ENCODE measurements around the gene PPFIBP2.

PPFIBP2 gene

GRCh38 chr11:7604331-7604955 lies 90.6 kb downstream of the PPFIBP2 start:
- no peak for DNase-seq (ENCODE audit: low spot score)
- no peak overlapping the region for H2AK5ac ChIP-seq (ENCODE audit: low read depth, low read length)
- H3K4ac ChIP-seq (ENCODE audit: low read length): no peak overlapping the region
- no peak overlapping the region for H3K27ac ChIP-seq (replicated peaks; ENCODE audit: low read length)
- H3K36me3 ChIP-seq (replicated peaks in 1 of 2; ENCODE audit: control insufficient read depth in 2 of 2, insufficient read depth in 2 of 2, low read length in 2 of 2): no peaks in the 10 kb centered on the region
- no peak overlapping the region for H2BK5ac ChIP-seq (ENCODE audit: low read length)
- no peak overlapping the region for H2BK12ac ChIP-seq (ENCODE audit: low read length)
- no peak overlapping the region for H3K4me3 ChIP-seq (ENCODE audit: low read length in 2 of 2)
- no peak overlapping the region for H3K18ac ChIP-seq (ENCODE audit: low read length)
- no peak overlapping the region for H2BK120ac ChIP-seq (ENCODE audit: low read depth, low read length)
- no peaks in the 10 kb centered on the region for H3K9me3 ChIP-seq (replicated peaks in 1 of 2; ENCODE audit: control insufficient read depth in 2 of 2, insufficient read depth in 1 of 2, low read depth in 1 of 2, low read length in 2 of 2)
- H3K4me1 ChIP-seq (ENCODE audit: control insufficient read depth in 2 of 2, insufficient read depth in 1 of 2, low read depth in 1 of 2, low read length in 2 of 2): peaks cover 0 to 7% of the 10 kb centered on the region in 2 donors
- H3K14ac ChIP-seq (ENCODE audit: low read length): no peak overlapping the region
- no peak overlapping the region for H4K91ac ChIP-seq (ENCODE audit: low read depth, low read length, poor library complexity)
- WGBS, 2 donors (ENCODE audit: extremely low coverage in 2 of 2, insufficient read length in 2 of 2, insufficient replicate concordance in 1 of 2): 100% methylated on average over 1 of the region's 3 CpGs; no CpG with 5 or more reads in 1 of the 2 donors
- no peaks in the 10 kb centered on the region for H3K27me3 ChIP-seq (ENCODE audit: control insufficient read depth in 3 of 3, insufficient read depth in 3 of 3, low read depth in 1 of 3, low read length in 3 of 3)
- H3K23ac ChIP-seq (ENCODE audit: low read depth, low read length, poor library complexity): no peak overlapping the region
- no peaks in the 10 kb centered on the region for H3K79me1 ChIP-seq (ENCODE audit: low read depth, low read length)
- peak overlapping the region; percentile 45 for H4K8ac ChIP-seq (ENCODE audit: low read depth, low read length)
- no peak overlapping the region for H2BK15ac ChIP-seq (ENCODE audit: low read length)
- H3K4me2 ChIP-seq (ENCODE audit: insufficient read depth, low read length, poor library complexity, severe bottlenecking): no peak overlapping the region
- H2AFZ ChIP-seq (ENCODE audit: low read length): no peak overlapping the region
- H3K9ac ChIP-seq (ENCODE audit: low read depth, low read length, poor library complexity): no peak overlapping the region

DNA sequence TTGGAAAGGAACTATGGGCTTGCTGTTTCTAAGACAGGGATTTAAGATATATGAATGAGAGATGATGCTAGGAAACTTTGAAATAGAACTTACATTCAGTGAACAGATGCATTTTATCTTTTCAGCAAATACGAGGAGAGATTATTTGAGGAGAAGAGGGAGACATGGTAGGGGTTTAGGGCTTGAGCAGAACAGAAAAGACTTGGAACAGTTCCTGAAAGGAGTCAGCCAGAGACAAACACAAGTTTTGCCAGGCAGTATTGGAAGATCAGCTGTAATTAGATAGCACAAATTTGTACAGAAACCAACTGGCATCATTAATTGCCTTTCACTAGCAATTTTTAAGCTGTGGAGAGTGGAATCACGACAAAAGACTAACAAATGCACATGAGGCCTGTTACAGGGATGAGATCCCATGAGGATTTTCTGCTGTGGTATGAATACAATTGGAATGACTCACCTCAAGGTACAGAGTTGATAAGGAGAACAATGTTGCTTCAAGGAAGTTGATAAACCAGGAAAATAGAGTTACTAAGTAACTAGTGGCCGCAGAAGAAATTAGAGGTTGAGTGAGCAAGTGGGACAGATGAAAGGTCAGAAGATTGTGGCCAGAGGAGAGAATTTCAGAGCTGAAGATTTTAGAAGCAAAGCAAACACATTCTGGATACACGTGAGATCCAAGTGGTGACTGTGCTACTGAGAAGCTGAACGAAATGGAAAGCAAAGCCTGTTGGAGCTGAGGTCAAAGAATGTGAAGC lies 91.6 kb downstream of the PPFIBP2 start:
- Histone ChIP-seq H2AK5ac (ENCODE audit: low read depth, low read length) (no peak overlapping the region), H3K4me2 (ENCODE audit: insufficient read depth, low read length, poor library complexity, severe bottlenecking) (no peak overlapping the region), H3K9ac (ENCODE audit: low read depth, low read length, poor library complexity) (no peak overlapping the region), H2BK5ac (ENCODE audit: low read length) (no peak overlapping the region), H3K79me1 (ENCODE audit: low read depth, low read length) (no peaks in the 10 kb centered on the region), H3K23ac (ENCODE audit: low read depth, low read length, poor library complexity) (no peak overlapping the region), H3K27me3 (ENCODE audit: control insufficient read depth in 3 of 3, insufficient read depth in 3 of 3, low read depth in 1 of 3, low read length in 3 of 3) (no peaks in the 10 kb centered on the region), H4K91ac (ENCODE audit: low read depth, low read length, poor library complexity) (no peak overlapping the region), H3K4ac (ENCODE audit: low read length) (no peak overlapping the region), H3K36me3 (replicated peaks in 1 of 2; ENCODE audit: control insufficient read depth in 2 of 2, insufficient read depth in 2 of 2, low read length in 2 of 2) (no peaks in the 10 kb centered on the region), H3K9me3 (replicated peaks in 1 of 2; ENCODE audit: control insufficient read depth in 2 of 2, insufficient read depth in 1 of 2, low read depth in 1 of 2, low read length in 2 of 2) (no peaks in the 10 kb centered on the region), H3K18ac (ENCODE audit: low read length) (no peak overlapping the region), H4K8ac (ENCODE audit: low read depth, low read length) (no peak overlapping the region), H3K4me3 (ENCODE audit: low read length in 2 of 2) (no peak overlapping the region), H2BK120ac (ENCODE audit: low read depth, low read length) (no peak overlapping the region), H3K14ac (ENCODE audit: low read length) (no peak overlapping the region), H3K27ac (replicated peaks; ENCODE audit: low read length) (no peak overlapping the region), H2BK15ac (ENCODE audit: low read length) (no peak overlapping the region), H3K4me1 (ENCODE audit: control insufficient read depth in 2 of 2, insufficient read depth in 1 of 2, low read depth in 1 of 2, low read length in 2 of 2) (peaks cover 0 to 3% of the 10 kb centered on the region in 2 donors), H2AFZ (ENCODE audit: low read length) (no peak overlapping the region), H2BK12ac (ENCODE audit: low read length) (no peak overlapping the region)
- WGBS, 2 donors (ENCODE audit: extremely low coverage in 2 of 2, insufficient read length in 2 of 2, insufficient replicate concordance in 1 of 2): no CpG with 5 or more reads among the region's 5 CpGs
- no peak for DNase-seq (ENCODE audit: low spot score)

GRCh38 chr11:7606496-7606895 lies 92.7 kb downstream of the PPFIBP2 start:
- Histone ChIP-seq H2AFZ (ENCODE audit: low read length) (no peak overlapping the region), H4K8ac (ENCODE audit: low read depth, low read length) (no peak overlapping the region), H3K23ac (ENCODE audit: low read depth, low read length, poor library complexity) (no peak overlapping the region), H2AK5ac (ENCODE audit: low read depth, low read length) (no peak overlapping the region), H3K9ac (ENCODE audit: low read depth, low read length, poor library complexity) (no peak overlapping the region), H3K4me2 (ENCODE audit: insufficient read depth, low read length, poor library complexity, severe bottlenecking) (no peak overlapping the region), H3K18ac (ENCODE audit: low read length) (no peak overlapping the region), H3K36me3 (replicated peaks in 1 of 2; ENCODE audit: control insufficient read depth in 2 of 2, insufficient read depth in 2 of 2, low read length in 2 of 2) (no peaks in the 10 kb centered on the region), H2BK5ac (ENCODE audit: low read length) (no peak overlapping the region), H2BK12ac (ENCODE audit: low read length) (no peak overlapping the region), H3K9me3 (replicated peaks in 1 of 2; ENCODE audit: control insufficient read depth in 2 of 2, insufficient read depth in 1 of 2, low read depth in 1 of 2, low read length in 2 of 2) (no peaks in the 10 kb centered on the region), H3K4me1 (ENCODE audit: control insufficient read depth in 2 of 2, insufficient read depth in 1 of 2, low read depth in 1 of 2, low read length in 2 of 2) (peaks cover 0 to 3% of the 10 kb centered on the region in 2 donors), H3K4me3 (ENCODE audit: low read length in 2 of 2) (no peak overlapping the region), H3K4ac (ENCODE audit: low read length) (no peak overlapping the region), H3K79me1 (ENCODE audit: low read depth, low read length) (no peaks in the 10 kb centered on the region), H3K14ac (ENCODE audit: low read length) (no peak overlapping the region), H3K27me3 (ENCODE audit: control insufficient read depth in 3 of 3, insufficient read depth in 3 of 3, low read depth in 1 of 3, low read length in 3 of 3) (no peaks in the 10 kb centered on the region), H3K27ac (replicated peaks; ENCODE audit: low read length) (no peak overlapping the region), H2BK120ac (ENCODE audit: low read depth, low read length) (no peak overlapping the region), H2BK15ac (ENCODE audit: low read length) (no peak overlapping the region), H4K91ac (ENCODE audit: low read depth, low read length, poor library complexity) (no peak overlapping the region)
- no peak for DNase-seq (ENCODE audit: low spot score)

DNA sequence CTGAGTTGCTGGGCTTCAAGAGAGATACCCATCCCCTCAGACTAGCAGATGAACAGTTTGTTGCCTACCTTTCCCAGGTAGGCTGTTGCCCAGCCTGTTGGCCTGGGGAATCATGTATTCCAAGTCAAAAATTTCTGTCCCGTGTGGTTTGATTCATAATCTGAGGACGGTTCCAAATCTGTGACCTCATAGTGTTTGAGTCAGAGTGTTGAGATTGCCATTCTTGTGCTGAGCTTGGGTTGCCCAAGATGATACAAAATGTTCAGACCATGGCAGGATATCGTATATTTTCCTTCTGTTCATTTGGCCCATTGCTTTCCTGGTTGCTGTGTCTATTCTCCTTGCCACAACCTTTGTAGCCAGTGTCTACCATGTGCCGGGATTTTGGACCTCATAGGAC lies 95.2 kb downstream of the PPFIBP2 start:
- Histone ChIP-seq H3K79me1 (ENCODE audit: low read depth, low read length) (no peaks in the 10 kb centered on the region), H2AFZ (ENCODE audit: low read length) (no peak overlapping the region), H3K18ac (ENCODE audit: low read length) (peak overlapping the region; percentile 24), H2BK5ac (ENCODE audit: low read length) (no peak overlapping the region), H3K4me1 (ENCODE audit: control insufficient read depth in 2 of 2, insufficient read depth in 1 of 2, low read depth in 1 of 2, low read length in 2 of 2) (peaks cover 0 to 8% of the 10 kb centered on the region in 2 donors), H3K4ac (ENCODE audit: low read length) (no peak overlapping the region), H2AK5ac (ENCODE audit: low read depth, low read length) (no peak overlapping the region), H3K4me2 (ENCODE audit: insufficient read depth, low read length, poor library complexity, severe bottlenecking) (no peak overlapping the region), H4K91ac (ENCODE audit: low read depth, low read length, poor library complexity) (no peak overlapping the region), H3K36me3 (replicated peaks in 1 of 2; ENCODE audit: control insufficient read depth in 2 of 2, insufficient read depth in 2 of 2, low read length in 2 of 2) (no peaks in the 10 kb centered on the region), H3K14ac (ENCODE audit: low read length) (no peak overlapping the region), H3K4me3 (ENCODE audit: low read length in 2 of 2) (no peak overlapping the region), H3K9me3 (replicated peaks in 1 of 2; ENCODE audit: control insufficient read depth in 2 of 2, insufficient read depth in 1 of 2, low read depth in 1 of 2, low read length in 2 of 2) (no peaks in the 10 kb centered on the region), H2BK120ac (ENCODE audit: low read depth, low read length) (no peak overlapping the region), H3K9ac (ENCODE audit: low read depth, low read length, poor library complexity) (no peak overlapping the region), H2BK12ac (ENCODE audit: low read length) (no peak overlapping the region), H3K23ac (ENCODE audit: low read depth, low read length, poor library complexity) (no peak overlapping the region), H2BK15ac (ENCODE audit: low read length) (no peak overlapping the region), H4K8ac (ENCODE audit: low read depth, low read length) (no peak overlapping the region), H3K27ac (replicated peaks; ENCODE audit: low read length) (no peak overlapping the region), H3K27me3 (ENCODE audit: control insufficient read depth in 3 of 3, insufficient read depth in 3 of 3, low read depth in 1 of 3, low read length in 3 of 3) (peaks cover 0 to 2% (median 0%) of the 10 kb centered on the region in 3 experiments)
- DNase-seq (ENCODE audit: low spot score): no peak
- no CpG with 5 or more reads among the region's 4 CpGs for WGBS, 2 donors (ENCODE audit: extremely low coverage in 2 of 2, insufficient read length in 2 of 2, insufficient replicate concordance in 1 of 2)

All from neuronal stem cell (in vitro differentiated cells).